ENCODE results near the gene PLEKHM3. TPM values are rescaled to one million over a fixed set of nuclear protein-coding genes. Genes with fewer than 3 reads are reported as not detected.

Gene PLEKHM3
- total and polyA plus RNA-seq, 2 experiments from 2014 or later = 4.9 to 6.6 TPM

- no peak for DNase-seq
- WGBS, 2 experiments (ENCODE audit: low coverage in 1 of 2, low lambda C conversion rate in 2 of 2, missing lambda C conversion rate in 2 of 2) = 65 to 70% methylated on average over 3 of the region's 3 CpGs
- H3K4me2 ChIP-seq (ENCODE audit: unreplicated experiment) = no peak overlapping the region
Observed at GRCh38 chr2:207920321-207920720, 105.0 kb downstream of the PLEKHM3 start.

DNA sequence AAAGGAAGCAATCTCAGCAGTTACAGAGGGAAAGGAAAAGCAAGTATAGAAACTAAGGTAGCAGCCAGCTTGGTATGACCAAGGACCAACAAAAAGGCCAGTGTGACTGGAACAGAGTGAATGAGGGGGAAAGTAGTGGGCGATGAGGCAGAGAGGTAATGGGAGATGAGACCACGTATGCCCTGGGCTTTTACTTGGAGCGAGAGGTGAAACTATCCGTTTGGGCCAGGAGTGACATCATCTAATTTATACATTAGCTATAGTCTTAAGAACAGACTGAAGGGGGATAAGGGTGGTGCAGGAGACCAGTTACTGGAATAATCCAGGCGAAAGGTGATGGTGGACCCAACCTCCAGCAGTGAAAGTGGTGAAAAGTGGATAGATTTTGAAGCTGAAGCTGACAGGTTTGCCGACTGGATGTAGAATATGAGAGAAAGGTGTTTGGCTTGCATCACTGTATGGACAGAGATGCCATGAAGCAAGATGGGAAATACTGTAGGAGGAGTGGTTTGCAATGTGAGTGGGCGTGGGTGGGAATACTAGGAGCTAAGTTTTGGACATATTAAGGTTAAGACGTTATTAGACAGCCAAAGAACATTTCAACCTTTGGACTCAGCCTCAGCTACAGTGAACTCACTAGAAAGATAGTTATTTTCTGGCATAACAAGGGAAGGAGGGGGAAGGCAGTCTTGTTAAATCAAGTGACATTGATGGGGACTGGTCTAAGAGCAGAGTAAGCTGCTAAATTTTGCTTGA lies 106.0 kb downstream of the PLEKHM3 start:
- 85 to 87% methylated on average over 8 of the region's 8 CpGs for WGBS, 2 experiments (ENCODE audit: low coverage in 1 of 2, low lambda C conversion rate in 2 of 2, missing lambda C conversion rate in 2 of 2)
- Histone ChIP-seq H3K27ac (no peak overlapping the region), H2AFZ (no peak overlapping the region), H3K4me1 (ENCODE audit: insufficient read depth) (no peaks in the 10 kb centered on the region), H3K4me3 (no peak overlapping the region), H3K9ac (no peak overlapping the region), H3K9me2 (ENCODE audit: insufficient read depth) (no peaks in the 10 kb centered on the region), H3K27me3 (replicated peaks; ENCODE audit: insufficient read depth) (no peaks in the 10 kb centered on the region), H3K4me2 (ENCODE audit: unreplicated experiment) (no peak overlapping the region), H3K9me3 (ENCODE audit: low read depth) (no peaks in the 10 kb centered on the region), H3K79me2 (ENCODE audit: insufficient read depth) (no peaks in the 10 kb centered on the region), H3K36me3 (ENCODE audit: low read depth) (no peaks in the 10 kb centered on the region), H3F3A (ENCODE audit: insufficient read depth) (no peaks in the 10 kb centered on the region), H4K20me1 (ENCODE audit: insufficient read depth) (no peaks in the 10 kb centered on the region)
- TF ChIP-seq EZH2 (IDR thresholded peaks at IDR 0.05; ENCODE audit: insufficient read depth, poor library complexity, severe bottlenecking) = no peak
- TF ChIP-seq EZH2phosphoT487 (IDR thresholded peaks at IDR 0.05; ENCODE audit: insufficient read depth, low read depth) = no peak
- no peak for DNase-seq
- in situ Hi-C loops (cut with MboI) = no loop called here

More at GRCh38 chr2:207920321-207920720, 105.0 kb downstream of the PLEKHM3 start:
- H3K9me3 ChIP-seq (ENCODE audit: low read depth) = no peaks in the 10 kb centered on the region
- H4K20me1 ChIP-seq (ENCODE audit: insufficient read depth) = no peaks in the 10 kb centered on the region
- H3F3A ChIP-seq (ENCODE audit: insufficient read depth) = peaks cover 4% of the 10 kb centered on the region; the same call in 1 of the 2 replicates
- TF ChIP-seq EZH2 (IDR thresholded peaks at IDR 0.05; ENCODE audit: insufficient read depth, poor library complexity, severe bottlenecking) = no peak
- TF ChIP-seq EZH2phosphoT487 (IDR thresholded peaks at IDR 0.05; ENCODE audit: insufficient read depth, low read depth) = no peak
- no peaks in the 10 kb centered on the region; the same call in 1 of the 2 replicates for H3K4me1 ChIP-seq (ENCODE audit: insufficient read depth)
- no peak overlapping the region for H2AFZ ChIP-seq
- H3K4me3 ChIP-seq = no peak overlapping the region
- H3K36me3 ChIP-seq (ENCODE audit: low read depth) = no peaks in the 10 kb centered on the region
- H3K9me2 ChIP-seq (ENCODE audit: insufficient read depth) = no peaks in the 10 kb centered on the region
- no peaks in the 10 kb centered on the region for H3K79me2 ChIP-seq (ENCODE audit: insufficient read depth)
- H3K27ac ChIP-seq = no peak overlapping the region
- no peaks in the 10 kb centered on the region for H3K27me3 ChIP-seq (replicated peaks; ENCODE audit: insufficient read depth)
- in situ Hi-C loops (cut with MboI) = no loop called here
- H3K9ac ChIP-seq = no peak overlapping the region

DNA sequence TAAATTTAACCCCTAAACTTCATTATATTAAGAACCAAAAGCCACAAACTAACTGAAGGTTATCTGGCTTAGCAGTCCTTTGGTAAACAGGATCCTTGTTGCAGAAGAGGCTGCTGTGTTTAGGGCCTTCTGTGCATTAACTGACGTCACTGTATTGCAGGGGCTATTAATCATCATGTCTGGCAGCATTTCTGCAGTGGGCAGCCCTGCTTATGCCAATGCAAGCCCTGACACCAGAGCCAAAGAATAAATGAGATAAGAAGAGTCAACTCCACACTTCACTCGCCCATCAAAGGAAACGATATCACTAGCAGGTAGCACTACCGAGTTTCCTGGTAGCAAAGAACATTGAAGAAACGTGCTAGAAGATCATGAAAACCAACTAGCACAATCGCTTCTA lies 110.6 kb downstream of the PLEKHM3 start:
- no peak overlapping the region for H3K4me3 ChIP-seq
- no peak for DNase-seq
- H3K27ac ChIP-seq = no peak overlapping the region
- H3K79me2 ChIP-seq (ENCODE audit: insufficient read depth) = no peaks in the 10 kb centered on the region
- H4K20me1 ChIP-seq (ENCODE audit: insufficient read depth) = no peaks in the 10 kb centered on the region
- H2AFZ ChIP-seq = no peak overlapping the region
- no peaks in the 10 kb centered on the region for H3K9me3 ChIP-seq (ENCODE audit: low read depth)
- H3K36me3 ChIP-seq (ENCODE audit: low read depth) = no peaks in the 10 kb centered on the region
- H3F3A ChIP-seq (ENCODE audit: insufficient read depth) = no peaks in the 10 kb centered on the region
- WGBS, 2 experiments (ENCODE audit: low coverage in 1 of 2, low lambda C conversion rate in 2 of 2, missing lambda C conversion rate in 2 of 2) = 91 to 93% methylated on average over 6 of the region's 6 CpGs
- no peaks in the 10 kb centered on the region for H3K27me3 ChIP-seq (replicated peaks; ENCODE audit: insufficient read depth)
- no peaks in the 10 kb centered on the region for H3K9me2 ChIP-seq (ENCODE audit: insufficient read depth)
- no peaks in the 10 kb centered on the region for H3K4me1 ChIP-seq (ENCODE audit: insufficient read depth)
- in situ Hi-C loops (cut with MboI) = no loop called here
- no peak overlapping the region for H3K4me2 ChIP-seq (ENCODE audit: unreplicated experiment)
- TF ChIP-seq EZH2 (IDR thresholded peaks at IDR 0.05; ENCODE audit: insufficient read depth, poor library complexity, severe bottlenecking) (no peak), EZH2phosphoT487 (IDR thresholded peaks at IDR 0.05; ENCODE audit: insufficient read depth, low read depth) (no peak)
- H3K9ac ChIP-seq = no peak overlapping the region

DNA sequence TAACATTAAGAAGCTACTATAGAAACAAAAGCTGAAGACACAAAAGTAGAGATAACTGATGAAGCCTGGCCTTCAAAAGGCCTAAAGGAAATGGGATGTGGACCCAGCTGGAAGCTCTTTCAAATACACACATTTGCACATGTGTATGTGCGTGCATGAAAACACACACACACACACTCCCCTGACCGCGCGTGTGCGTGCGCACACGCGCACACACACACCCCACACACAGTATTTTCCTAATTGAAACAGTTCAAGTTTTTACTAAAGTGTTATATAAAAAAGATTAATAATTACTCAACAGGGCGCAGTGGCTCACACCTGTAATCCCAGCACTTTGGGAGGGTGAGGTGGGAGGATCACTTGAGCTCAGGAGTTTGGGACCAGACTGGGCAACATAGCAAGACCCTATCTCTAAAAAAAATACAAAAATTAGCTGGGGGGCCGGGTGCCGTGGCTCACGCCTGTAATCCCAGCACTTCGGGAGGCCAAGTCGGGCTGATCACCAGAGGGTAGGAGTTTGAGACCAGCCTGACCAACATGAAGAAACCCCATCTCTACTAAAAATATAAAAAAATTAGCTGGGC lies 111.5 kb downstream of the PLEKHM3 start:
- in situ Hi-C loops (cut with MboI) = no loop called here
- 94 to 98% methylated on average over 14 of the region's 14 CpGs for WGBS, 2 experiments (ENCODE audit: low coverage in 1 of 2, low lambda C conversion rate in 2 of 2, missing lambda C conversion rate in 2 of 2)
- H3K79me2 ChIP-seq (ENCODE audit: insufficient read depth) = no peaks in the 10 kb centered on the region
- H3K9me3 ChIP-seq (ENCODE audit: low read depth) = no peaks in the 10 kb centered on the region
- H3K4me3 ChIP-seq = no peak overlapping the region
- no peak for DNase-seq
- H3K4me1 ChIP-seq (ENCODE audit: insufficient read depth) = no peaks in the 10 kb centered on the region
- H3K27ac ChIP-seq = no peak overlapping the region
- TF ChIP-seq EZH2phosphoT487 (IDR thresholded peaks at IDR 0.05; ENCODE audit: insufficient read depth, low read depth) = no peak
- TF ChIP-seq EZH2 (IDR thresholded peaks at IDR 0.05; ENCODE audit: insufficient read depth, poor library complexity, severe bottlenecking) = no peak
- no peaks in the 10 kb centered on the region for H3F3A ChIP-seq (ENCODE audit: insufficient read depth)
- H3K9ac ChIP-seq = no peak overlapping the region
- no peaks in the 10 kb centered on the region for H3K27me3 ChIP-seq (replicated peaks; ENCODE audit: insufficient read depth)
- H3K4me2 ChIP-seq (ENCODE audit: unreplicated experiment) = no peak overlapping the region
- H3K36me3 ChIP-seq (ENCODE audit: low read depth) = no peaks in the 10 kb centered on the region
- no peaks in the 10 kb centered on the region for H4K20me1 ChIP-seq (ENCODE audit: insufficient read depth)
- H2AFZ ChIP-seq = no peak overlapping the region
- no peaks in the 10 kb centered on the region for H3K9me2 ChIP-seq (ENCODE audit: insufficient read depth)
